GF-D8 (cell line): Measurements from ENCODE around the gene RMND5B.
"Not testable (repeated sequence)": the region's sequence is repeated elsewhere in the genome, so short reads cannot be mapped to it uniquely, and the experiment has no call there.

Experiments used
- DNase-seq: peaks from one replicate; lab custom pipeline; 2025; lab: John Stamatoyannopoulos, UW

The RMND5B gene

DNA sequence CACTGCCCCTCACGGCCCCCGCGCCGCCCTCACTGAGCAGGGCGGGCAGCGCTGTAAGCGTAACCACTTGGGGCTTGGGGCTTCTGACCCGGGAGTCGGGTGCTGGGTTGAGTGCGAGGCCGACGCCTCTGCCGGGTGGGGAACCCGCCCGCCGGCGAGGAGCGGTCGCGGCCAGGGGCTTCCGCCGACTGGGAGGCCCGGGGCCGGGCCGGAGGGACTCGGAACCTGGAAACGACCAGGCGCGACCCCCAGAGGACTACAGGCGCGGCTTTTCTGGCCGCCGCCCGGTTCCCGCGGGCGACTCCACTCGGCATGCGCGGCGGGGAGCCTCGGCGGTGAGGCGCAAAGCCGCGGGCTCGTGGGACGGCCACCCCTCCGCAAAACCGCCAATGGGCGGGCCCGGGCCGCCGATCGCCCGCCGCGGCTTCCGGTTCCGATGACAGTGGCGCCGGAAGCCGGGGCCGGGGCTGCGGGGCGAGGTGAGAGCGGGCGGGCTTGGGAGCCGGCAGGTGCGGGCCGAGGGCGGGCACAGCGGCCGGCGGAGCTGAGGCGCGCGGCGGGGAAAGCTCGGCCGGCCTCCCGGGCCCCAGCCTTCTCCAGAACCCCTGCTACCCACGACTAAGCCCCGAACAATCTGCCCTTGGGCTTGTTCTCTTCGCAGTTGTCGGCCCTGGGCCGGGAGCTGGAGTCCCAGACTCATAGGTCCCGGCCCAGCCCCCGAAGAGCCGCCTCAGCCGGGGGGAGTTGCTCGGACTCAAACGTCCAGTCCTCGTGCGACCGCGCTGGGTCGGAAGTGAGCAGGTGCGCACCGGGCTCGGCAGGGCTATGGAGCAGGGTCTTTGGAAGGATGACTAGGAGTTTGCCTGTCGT, at the start of gene RMND5B:
Gene RMND5B, plus strand, starts transcription at position 439 of the 870 bp plus-strand sequence. CDS start 7,106 bp downstream, outside the sequence.
- DNase-seq: peak; percentile 50

DNA sequence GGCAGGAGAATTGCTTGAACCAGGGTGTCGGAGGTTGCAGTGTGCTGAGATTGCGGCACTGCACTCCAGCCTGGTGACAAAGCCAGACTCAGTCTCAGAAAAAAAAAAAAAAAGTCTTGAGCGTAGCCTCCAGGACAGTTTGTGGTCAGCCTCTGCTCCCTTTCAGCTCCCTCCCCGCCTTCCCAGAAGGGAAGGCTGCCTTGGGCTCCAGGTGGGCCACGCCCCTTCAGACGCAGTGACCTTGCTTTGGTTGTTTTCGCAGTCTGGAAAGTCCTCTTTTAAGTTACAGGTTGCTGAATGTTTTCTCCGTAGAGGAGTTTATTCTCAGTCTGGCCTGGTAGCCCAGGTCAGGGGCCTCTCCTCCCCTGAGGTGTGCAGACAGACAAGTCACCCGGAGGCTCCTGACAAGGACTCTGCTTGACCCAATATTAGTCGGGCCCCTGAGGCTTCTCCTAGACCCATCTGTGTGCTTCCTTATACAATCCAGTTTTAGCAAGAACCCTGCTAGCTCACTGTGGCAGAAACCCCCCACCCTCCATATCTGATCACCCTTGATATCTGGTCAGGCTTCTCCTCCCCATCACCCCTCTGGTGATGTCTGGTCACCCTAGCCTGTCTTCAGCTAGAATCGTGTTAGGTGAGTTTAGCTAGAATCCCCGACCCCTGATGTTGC, 49.1 kb upstream of the RMND5B start:
- no peak for DNase-seq

GRCh38 chr5:178083922-178084321, 46.9 kb upstream of the RMND5B start:
- DNase-seq: no peak

DNA sequence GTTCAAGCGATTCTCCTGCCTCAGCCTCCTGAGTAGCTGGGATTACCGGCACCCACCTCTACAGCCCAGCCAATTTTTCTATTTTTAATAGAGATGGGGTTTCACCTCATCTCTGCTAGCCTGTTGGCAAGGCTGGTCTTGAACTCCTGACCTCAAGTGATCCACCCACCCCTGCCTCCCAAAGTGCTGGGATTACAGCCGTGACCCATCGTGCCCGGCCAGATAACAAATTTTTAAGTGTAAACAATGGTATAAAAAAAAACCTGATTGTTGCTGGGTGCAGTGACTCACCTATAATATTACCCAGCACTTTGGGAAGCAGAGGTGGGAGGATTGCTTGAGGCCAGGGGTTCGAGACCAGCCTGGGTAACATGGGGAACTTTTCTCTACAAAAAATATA, 45.5 kb upstream of the RMND5B start:
- no peak for DNase-seq

DNA sequence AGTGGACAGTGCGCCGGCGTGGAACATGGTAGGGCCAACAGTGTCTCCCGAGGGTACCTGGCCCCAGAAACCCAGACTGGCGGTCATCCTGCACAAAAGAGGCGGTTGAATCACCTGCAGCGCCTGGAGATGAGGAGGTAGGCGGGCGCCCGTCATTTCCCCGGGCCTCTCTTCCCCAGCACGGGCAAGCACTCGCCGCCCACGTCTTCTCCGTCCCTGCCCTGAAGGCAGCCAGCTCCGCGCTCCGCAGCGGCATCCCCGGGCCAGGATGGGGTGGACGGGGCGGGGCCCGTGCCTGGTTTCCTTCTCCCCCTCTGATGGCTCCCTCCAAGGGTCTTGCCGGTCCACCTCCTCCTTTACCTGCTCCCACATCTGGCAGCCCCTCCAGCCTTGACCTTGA, 44.5 kb upstream of the RMND5B start:
- DNase-seq: no peak

GRCh38 chr5:178087199-178087598, 43.6 kb upstream of the RMND5B start:
- not testable (repeated sequence) for DNase-seq

GRCh38 chr5:178090856-178091255, 40.0 kb upstream of the RMND5B start:
- no peak for DNase-seq

- DNase-seq: no peak
Measured at GRCh38 chr5:178093134-178093533, 37.7 kb upstream of the RMND5B start.

DNA sequence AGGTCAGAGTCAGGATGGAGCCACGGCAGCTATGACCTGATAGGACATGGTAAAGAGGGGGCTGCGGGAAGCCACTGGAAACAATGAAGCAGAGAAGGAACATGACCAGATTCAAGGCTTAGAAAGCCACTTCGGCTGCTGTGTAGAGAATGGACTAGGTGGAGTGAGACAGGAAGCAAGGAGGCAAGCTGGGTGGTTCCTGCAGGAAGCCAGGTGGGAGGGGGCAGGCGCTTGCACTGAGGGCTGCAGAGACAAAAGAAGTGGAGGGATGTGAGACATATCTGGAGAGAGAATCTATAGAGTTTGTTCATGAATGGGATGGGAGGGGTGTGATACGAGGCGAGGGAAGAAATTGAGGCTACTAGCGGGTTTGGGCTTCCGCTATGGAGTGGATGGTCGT, 36.5 kb upstream of the RMND5B start:
- no peak for DNase-seq

DNA sequence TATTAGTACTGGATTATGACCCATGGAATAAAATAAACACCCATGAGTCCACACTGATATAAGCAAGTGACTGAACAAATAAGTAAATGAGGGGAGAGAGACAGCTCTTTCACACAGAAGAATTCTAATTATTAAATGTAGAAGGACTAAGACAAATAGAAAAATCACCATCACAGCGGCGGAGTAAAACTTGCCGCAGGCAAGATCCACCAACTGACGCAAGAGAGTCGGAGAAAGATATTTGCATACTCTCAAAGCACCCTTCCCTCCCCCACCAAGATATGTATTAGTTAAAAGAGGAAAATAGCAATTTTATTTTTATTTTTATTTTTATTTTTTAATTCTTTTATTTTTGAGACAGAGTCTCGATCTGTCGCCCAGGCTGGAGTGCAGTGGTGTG, 32.1 kb upstream of the RMND5B start:
- DNase-seq: no peak

GRCh38 chr5:178103612-178104011, 27.2 kb upstream of the RMND5B start:
- no peak for DNase-seq

GRCh38 chr5:178104492-178104891, 26.3 kb upstream of the RMND5B start:
- DNase-seq: no peak

- no peak for DNase-seq
Measured at GRCh38 chr5:178106086-178106485, 24.7 kb upstream of the RMND5B start.

- DNase-seq: no peak
Measured at GRCh38 chr5:178106556-178107239, 24.1 kb upstream of the RMND5B start.

DNA sequence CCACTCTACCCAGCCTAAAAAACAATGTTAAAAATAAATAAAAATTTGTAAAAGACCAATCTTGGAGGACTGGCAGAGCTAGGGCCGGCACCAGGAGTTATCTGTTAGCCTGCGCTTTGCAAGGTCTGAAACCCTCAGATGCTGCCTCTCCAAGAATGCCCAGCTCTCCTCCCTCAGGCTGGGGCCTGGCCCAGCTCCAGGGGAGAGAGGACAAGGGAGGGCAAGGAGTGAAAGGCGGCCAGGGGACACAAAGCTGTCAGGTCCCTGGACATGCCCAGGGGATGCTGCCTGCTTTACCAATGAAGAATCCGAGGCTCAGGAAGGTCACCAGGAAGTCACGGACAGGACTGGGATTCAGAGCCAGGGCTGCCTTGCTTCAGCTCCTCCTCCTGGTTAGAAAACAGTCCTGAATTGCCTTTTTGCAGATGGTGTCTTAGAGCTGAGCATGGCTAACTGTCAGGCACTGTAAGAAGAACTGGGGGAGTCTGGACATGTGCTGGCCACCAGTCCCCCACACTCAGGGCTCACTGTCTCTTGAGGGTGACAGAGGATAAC, 23.0 kb upstream of the RMND5B start:
- DNase-seq: no peak

GRCh38 chr5:178108446-178108845, 22.4 kb upstream of the RMND5B start:
- DNase-seq: no peak

DNA sequence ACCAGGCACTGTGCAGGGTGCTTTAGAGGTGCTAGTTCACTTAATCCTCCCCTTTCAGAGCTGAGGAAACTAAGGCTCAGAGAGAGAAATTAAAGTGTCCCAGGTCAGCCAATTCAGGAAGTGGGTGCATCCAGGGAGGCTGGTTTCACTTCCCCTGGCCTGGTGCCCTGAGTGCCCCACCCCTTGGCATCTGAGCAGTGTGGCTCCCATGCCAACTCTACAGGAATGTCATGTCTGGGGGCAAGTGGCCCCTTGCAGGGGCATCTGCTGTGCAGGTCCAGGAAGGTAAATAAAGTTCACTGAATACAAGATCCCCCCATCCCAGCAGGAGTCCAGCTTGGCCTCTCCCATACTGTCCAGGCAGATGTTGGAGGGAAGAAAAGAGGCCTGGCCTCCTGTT, 21.8 kb upstream of the RMND5B start:
- no peak for DNase-seq

DNA sequence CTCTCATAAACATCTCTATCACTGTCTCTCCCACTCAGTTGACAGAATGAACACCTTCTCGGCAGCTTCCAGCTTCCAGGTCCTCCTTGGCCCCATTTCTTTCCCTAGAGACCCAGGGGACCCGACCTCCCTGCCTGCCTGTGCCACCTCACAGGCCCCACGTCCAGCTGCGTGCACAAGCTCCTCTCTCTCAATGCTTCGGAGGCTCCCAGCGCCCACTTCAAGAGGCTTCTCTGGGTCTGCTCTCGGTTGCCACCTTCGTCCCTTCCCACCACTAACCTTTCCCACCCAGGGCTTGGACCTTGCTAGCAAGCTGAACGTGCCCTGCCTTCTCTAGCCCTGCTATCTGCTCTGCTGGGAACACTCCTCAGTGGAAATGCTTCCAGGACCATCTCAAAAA, 20.3 kb upstream of the RMND5B start:
- no peak for DNase-seq

DNA sequence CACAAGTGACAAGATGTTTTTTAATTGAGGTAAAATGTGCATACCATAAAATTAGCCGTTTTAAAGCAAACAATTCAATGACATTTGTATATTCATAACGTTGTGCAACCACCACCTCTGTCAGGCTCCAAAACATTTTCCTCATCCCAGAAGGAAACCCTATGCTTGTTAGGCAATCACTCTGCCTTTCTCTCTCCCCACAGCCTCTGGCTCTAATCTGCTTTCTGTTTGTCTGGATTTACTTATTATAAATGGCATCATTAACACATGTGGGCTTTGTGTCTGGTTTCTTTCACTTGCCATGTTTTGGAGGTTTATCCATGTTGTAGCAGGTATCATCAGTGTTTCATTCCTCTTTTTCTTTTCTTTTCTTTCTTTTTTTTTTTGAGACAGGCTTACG, 18.9 kb upstream of the RMND5B start:
- no peak for DNase-seq

DNA sequence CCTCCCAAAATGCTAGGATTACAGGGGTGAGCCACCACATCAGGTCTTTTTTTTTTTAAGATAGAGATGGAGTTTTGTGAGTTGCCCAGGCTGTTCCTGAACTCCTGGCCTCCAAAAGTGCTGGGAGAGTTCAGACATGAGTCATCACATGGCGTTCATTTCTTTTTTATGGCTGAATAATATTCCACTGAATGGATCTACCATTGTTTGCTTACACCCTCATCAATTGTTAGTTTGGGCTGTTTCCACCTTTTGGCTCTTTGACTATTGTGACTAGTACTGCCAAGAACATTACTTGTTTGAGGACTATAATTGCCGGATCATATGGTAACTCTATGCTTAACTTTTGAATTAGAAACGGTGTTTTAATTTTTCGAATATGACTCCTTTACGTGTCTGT, 18.3 kb upstream of the RMND5B start:
- DNase-seq: no peak

- no peak for DNase-seq
Measured at GRCh38 chr5:178113141-178113787, 17.6 kb upstream of the RMND5B start, which contains the start of gene N4BP3. Gene N4BP3 (plus strand): TSS chr5:178113532. CDS start chr5:178119584, 6,052 bp downstream.

DNA sequence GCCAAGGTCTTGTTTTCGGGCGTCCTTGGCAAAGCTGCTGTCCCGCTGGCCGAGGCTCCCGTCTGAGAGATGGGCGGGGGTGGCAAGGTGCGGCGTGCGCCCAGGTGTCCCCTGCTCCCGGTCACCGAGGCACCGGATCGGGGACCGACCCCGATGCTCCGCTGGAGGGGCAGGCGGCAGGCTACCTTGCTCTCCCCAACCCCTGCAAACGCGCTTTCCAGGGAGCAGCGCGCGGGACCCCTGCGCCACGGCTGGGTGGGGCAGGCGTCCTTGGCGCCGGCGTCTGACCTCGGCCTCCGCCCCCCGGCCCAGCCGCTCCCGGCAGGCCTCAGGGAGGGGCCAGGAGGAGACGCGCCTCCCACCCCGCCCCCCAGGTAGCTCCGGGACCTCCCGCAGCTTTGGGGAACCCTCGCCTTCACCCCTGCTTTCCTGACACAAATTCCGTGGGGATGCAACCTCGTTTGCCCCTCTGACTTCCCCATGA, 16.9 kb upstream of the RMND5B start:
- no peak for DNase-seq
